ENCODE measurements around the gene PLXNB2.

PLXNB2 gene

DNA sequence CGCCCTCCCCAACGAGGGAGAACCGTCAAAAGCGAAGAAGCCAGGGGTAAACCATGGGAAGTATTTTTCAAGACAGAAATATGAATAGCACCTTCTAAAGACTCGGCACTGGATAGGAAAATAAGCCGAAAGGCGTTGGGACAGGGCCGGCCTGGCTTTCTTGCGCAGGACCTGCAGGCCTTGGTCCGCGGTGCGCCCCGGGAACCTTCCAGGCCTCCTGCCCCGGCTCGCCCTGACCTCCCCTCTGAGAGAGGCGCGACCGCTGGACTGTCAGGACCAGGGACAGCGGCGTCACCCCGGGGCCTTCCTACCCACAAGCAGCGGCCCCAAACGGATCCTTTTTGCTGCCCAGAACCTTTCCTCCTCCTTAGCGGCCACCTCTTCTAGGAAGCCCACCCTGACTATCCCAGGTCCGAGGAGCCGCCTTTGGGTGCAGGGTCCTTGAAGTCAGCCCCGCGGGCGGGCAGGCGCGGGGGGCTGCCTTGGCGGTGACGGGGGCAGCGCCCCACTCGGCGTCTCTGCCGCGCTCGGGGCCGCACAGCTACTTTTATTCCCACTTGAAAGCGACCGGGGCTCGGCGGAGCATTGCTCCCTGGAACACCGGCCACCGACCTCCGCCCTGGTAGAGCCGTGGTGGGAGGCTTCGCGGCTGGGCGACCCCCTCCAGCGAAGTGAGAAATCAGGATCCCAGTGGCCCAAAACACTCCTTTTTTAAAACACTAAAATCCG is 36.6 kb downstream of the PLXNB2 start:
- peaks cover 7% of the 10 kb centered on the region for H3K36me3 ChIP-seq (replicated peaks; ENCODE audit: low read depth, low read length)
- H3K9ac ChIP-seq (ENCODE audit: low read length) = peak overlapping the region; percentile 86
- no peaks in the 10 kb centered on the region for H3K9me3 ChIP-seq (ENCODE audit: insufficient read depth, low read length)
- H3K79me2 ChIP-seq (ENCODE audit: low read length) = no peaks in the 10 kb centered on the region
- peaks cover 3% of the 10 kb centered on the region; the same call in 1 of the 2 replicates for H4K20me1 ChIP-seq (ENCODE audit: insufficient read depth, low read length)
- H3K4me1 ChIP-seq (ENCODE audit: low read length) = peaks cover 13% of the 10 kb centered on the region
- peak overlapping the region; percentile 99 for H3K4me3 ChIP-seq (ENCODE audit: low read length)
- peak overlapping the region; percentile 56 for H3K27ac ChIP-seq (ENCODE audit: low read length)
- peak overlapping the region; percentile 98 for H3K4me2 ChIP-seq (ENCODE audit: low read length)
- H2AFZ ChIP-seq (ENCODE audit: low read depth, low read length) = peak overlapping the region; percentile 70; the same call in 1 of the 2 replicates
- no peaks in the 10 kb centered on the region for H3K27me3 ChIP-seq (ENCODE audit: low read depth, low read length)
- TF ChIP-seq, protein P1, sequence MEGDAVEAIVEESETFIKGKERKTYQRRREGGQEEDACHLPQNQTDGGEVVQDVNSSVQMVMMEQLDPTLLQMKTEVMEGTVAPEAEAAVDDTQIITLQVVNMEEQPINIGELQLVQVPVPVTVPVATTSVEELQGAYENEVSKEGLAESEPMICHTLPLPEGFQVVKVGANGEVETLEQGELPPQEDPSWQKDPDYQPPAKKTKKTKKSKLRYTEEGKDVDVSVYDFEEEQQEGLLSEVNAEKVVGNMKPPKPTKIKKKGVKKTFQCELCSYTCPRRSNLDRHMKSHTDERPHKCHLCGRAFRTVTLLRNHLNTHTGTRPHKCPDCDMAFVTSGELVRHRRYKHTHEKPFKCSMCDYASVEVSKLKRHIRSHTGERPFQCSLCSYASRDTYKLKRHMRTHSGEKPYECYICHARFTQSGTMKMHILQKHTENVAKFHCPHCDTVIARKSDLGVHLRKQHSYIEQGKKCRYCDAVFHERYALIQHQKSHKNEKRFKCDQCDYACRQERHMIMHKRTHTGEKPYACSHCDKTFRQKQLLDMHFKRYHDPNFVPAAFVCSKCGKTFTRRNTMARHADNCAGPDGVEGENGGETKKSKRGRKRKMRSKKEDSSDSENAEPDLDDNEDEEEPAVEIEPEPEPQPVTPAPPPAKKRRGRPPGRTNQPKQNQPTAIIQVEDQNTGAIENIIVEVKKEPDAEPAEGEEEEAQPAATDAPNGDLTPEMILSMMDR (IDR thresholded peaks at IDR 0.05; ENCODE audit: low read depth, low read length) = no peak
- no peak for TF ChIP-seq EZH2phosphoT487 (IDR thresholded peaks at IDR 0.05; ENCODE audit: low read depth)

- peaks cover 2% of the 10 kb centered on the region for H3K36me3 ChIP-seq (replicated peaks; ENCODE audit: low read depth, low read length)
- H3K4me1 ChIP-seq (ENCODE audit: low read length) = peaks cover 13% of the 10 kb centered on the region
- no peak for TF ChIP-seq EZH2phosphoT487 (IDR thresholded peaks at IDR 0.05; ENCODE audit: low read depth)
- TF ChIP-seq, protein P1 (IDR thresholded peaks at IDR 0.05; ENCODE audit: low read depth, low read length) = no peak
- peak within 1 kb of the TSS; percentile 86 for H3K9ac ChIP-seq (ENCODE audit: low read length)
- H3K79me2 ChIP-seq (ENCODE audit: low read length) = no peaks in the 10 kb centered on the region
- peak within 1 kb of the TSS; percentile 98 for H3K4me2 ChIP-seq (ENCODE audit: low read length)
- peak within 1 kb of the TSS; percentile 99 for H3K4me3 ChIP-seq (ENCODE audit: low read length)
- peak within 1 kb of the TSS; percentile 70; the same call in 1 of the 2 replicates for H2AFZ ChIP-seq (ENCODE audit: low read depth, low read length)
- peak within 1 kb of the TSS; percentile 56 for H3K27ac ChIP-seq (ENCODE audit: low read length)
- H3K9me3 ChIP-seq (ENCODE audit: insufficient read depth, low read length) = no peaks in the 10 kb centered on the region
- no peaks in the 10 kb centered on the region for H4K20me1 ChIP-seq (ENCODE audit: insufficient read depth, low read length)
- no peaks in the 10 kb centered on the region for H3K27me3 ChIP-seq (ENCODE audit: low read depth, low read length)
Observed at GRCh38 chr22:50269970-50270665, 37.3 kb downstream of the PLXNB2 start, which contains the start of gene MAPK11. MAPK11 (minus strand) TSS chr22:50270380; CDS start chr22:50270292, 88 bp downstream.

DNA sequence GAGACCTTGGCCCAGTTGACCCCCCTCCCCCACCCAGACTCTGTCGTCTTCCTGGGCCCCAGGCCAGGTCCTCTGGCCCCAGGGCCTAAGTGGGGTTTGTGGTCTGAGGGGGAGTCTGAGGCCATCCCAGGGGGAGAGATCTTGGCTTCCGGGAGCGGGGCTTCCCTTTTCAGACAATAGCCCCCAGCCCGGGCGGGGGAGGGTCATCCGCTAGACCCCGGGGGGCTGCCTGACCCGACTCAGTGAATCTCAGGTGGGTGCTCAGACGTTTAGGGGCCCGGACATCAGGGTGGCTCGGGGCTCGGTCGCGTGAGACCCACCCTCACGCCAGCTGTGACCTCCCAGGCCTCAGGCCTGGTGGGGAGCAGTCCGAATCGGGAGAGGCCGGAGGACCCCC is 37.9 kb downstream of the PLXNB2 start:
- Histone ChIP-seq H3K4me2 (ENCODE audit: low read length) (peak overlapping the region; percentile 90), H3K9me3 (ENCODE audit: insufficient read depth, low read length) (no peaks in the 10 kb centered on the region), H3K9ac (ENCODE audit: low read length) (peak overlapping the region; percentile 82), H4K20me1 (ENCODE audit: insufficient read depth, low read length) (no peaks in the 10 kb centered on the region), H3K79me2 (ENCODE audit: low read length) (no peaks in the 10 kb centered on the region), H3K4me1 (ENCODE audit: low read length) (peaks cover 15% of the 10 kb centered on the region), H3K27me3 (ENCODE audit: low read depth, low read length) (no peaks in the 10 kb centered on the region), H3K27ac (ENCODE audit: low read length) (peak overlapping the region; percentile 42), H3K36me3 (replicated peaks; ENCODE audit: low read depth, low read length) (no peaks in the 10 kb centered on the region), H3K4me3 (ENCODE audit: low read length) (peak overlapping the region; percentile 99), H2AFZ (ENCODE audit: low read depth, low read length) (no peak overlapping the region)
- no peak for TF ChIP-seq EZH2phosphoT487 (IDR thresholded peaks at IDR 0.05; ENCODE audit: low read depth)
- TF ChIP-seq, protein P1 (IDR thresholded peaks at IDR 0.05; ENCODE audit: low read depth, low read length) = no peak

- no peak for TF ChIP-seq EZH2phosphoT487 (IDR thresholded peaks at IDR 0.05; ENCODE audit: low read depth)
- TF ChIP-seq, protein P1 (IDR thresholded peaks at IDR 0.05; ENCODE audit: low read depth, low read length) = no peak
- no peaks in the 10 kb centered on the region for H3K79me2 ChIP-seq (ENCODE audit: low read length)
- H3K4me2 ChIP-seq (ENCODE audit: low read length) = peak overlapping the region; percentile 90; the same call in 1 of the 2 replicates
- no peaks in the 10 kb centered on the region for H3K27me3 ChIP-seq (ENCODE audit: low read depth, low read length)
- H4K20me1 ChIP-seq (ENCODE audit: insufficient read depth, low read length) = no peaks in the 10 kb centered on the region
- no peak overlapping the region for H3K9ac ChIP-seq (ENCODE audit: low read length)
- no peak overlapping the region for H3K27ac ChIP-seq (ENCODE audit: low read length)
- no peak overlapping the region for H2AFZ ChIP-seq (ENCODE audit: low read depth, low read length)
- H3K36me3 ChIP-seq (replicated peaks; ENCODE audit: low read depth, low read length) = no peaks in the 10 kb centered on the region
- H3K4me1 ChIP-seq (ENCODE audit: low read length) = peaks cover 19% of the 10 kb centered on the region
- H3K4me3 ChIP-seq (ENCODE audit: low read length) = no peak overlapping the region
- H3K9me3 ChIP-seq (ENCODE audit: insufficient read depth, low read length) = no peaks in the 10 kb centered on the region
Observed at GRCh38 chr22:50268655-50269113, 38.8 kb downstream of the PLXNB2 start.

All from OCI-LY3 (cell line).